ENCODE measurements around the gene SDCBP2. TPM values are rescaled to one million over a fixed set of nuclear protein-coding genes. Genes with fewer than 3 reads are reported as not detected.

Gene SDCBP2
- total RNA-seq, 1 donor from 2014 or later: 10.8 TPM

- ATAC-seq (no peak), DNase-seq (no peak)
- Histone ChIP-seq H3K9me3 (no peaks in the 10 kb centered on the region), H3K4me3 (no peak overlapping the region), H3K4me1 (peaks cover 76% of the 10 kb centered on the region), H3K27ac (peak overlapping the region; percentile 61), H3K36me3 (no peaks in the 10 kb centered on the region), H3K27me3 (ENCODE audit: low read depth) (no peaks in the 10 kb centered on the region)
- no peak for TF ChIP-seq CTCF (IDR thresholded peaks at IDR 0.05)
- intact Hi-C loops (cut with DNase I): no loop called here
These were observed 4.8 kb upstream of the SDCBP2 start for GRCh38 chr20:1333462-1334369.

- intact Hi-C loops (cut with DNase I): no loop called here
- no peak overlapping the region for H3K4me3 ChIP-seq
- peaks cover 78% of the 10 kb centered on the region for H3K4me1 ChIP-seq
- H3K9me3 ChIP-seq: no peaks in the 10 kb centered on the region
- no peaks in the 10 kb centered on the region for H3K36me3 ChIP-seq
- DNase-seq (no peak), ATAC-seq (no peak)
- peak overlapping the region; percentile 61 for H3K27ac ChIP-seq
- no peaks in the 10 kb centered on the region for H3K27me3 ChIP-seq (ENCODE audit: low read depth)
- TF ChIP-seq CTCF (IDR thresholded peaks at IDR 0.05): no peak
These were observed 3.9 kb upstream of the SDCBP2 start for GRCh38 chr20:1332749-1333300.

GRCh38 chr20:1331801-1332453, 3.0 kb upstream of the SDCBP2 start:
- Histone ChIP-seq H3K36me3 (no peaks in the 10 kb centered on the region), H3K9me3 (no peaks in the 10 kb centered on the region), H3K27ac (peak overlapping the region; percentile 98), H3K4me3 (no peak overlapping the region), H3K4me1 (peaks cover 78% of the 10 kb centered on the region), H3K27me3 (ENCODE audit: low read depth) (no peaks in the 10 kb centered on the region)
- intact Hi-C loops (cut with DNase I): no loop called here
- TF ChIP-seq CTCF (IDR thresholded peaks at IDR 0.05): no peak
- ATAC-seq: no peak
- no peak for DNase-seq

- H3K4me3 ChIP-seq: no peak overlapping the region
- TF ChIP-seq CTCF (IDR thresholded peaks at IDR 0.05): no peak
- ATAC-seq (no peak), DNase-seq (no peak)
- intact Hi-C loops (cut with DNase I): no loop called here
- no peaks in the 10 kb centered on the region for H3K27me3 ChIP-seq (ENCODE audit: low read depth)
- H3K9me3 ChIP-seq: no peaks in the 10 kb centered on the region
- H3K4me1 ChIP-seq: peaks cover 78% of the 10 kb centered on the region
- peak overlapping the region; percentile 98 for H3K27ac ChIP-seq
- no peaks in the 10 kb centered on the region for H3K36me3 ChIP-seq
These were observed 2.2 kb upstream of the SDCBP2 start for GRCh38 chr20:1331101-1331500.

- Histone ChIP-seq H3K27ac (peak overlapping the region; percentile 98), H3K4me1 (peaks cover 75% of the 10 kb centered on the region), H3K36me3 (no peaks in the 10 kb centered on the region), H3K27me3 (ENCODE audit: low read depth) (no peaks in the 10 kb centered on the region), H3K9me3 (no peaks in the 10 kb centered on the region), H3K4me3 (no peak overlapping the region)
- DNase-seq (no peak), ATAC-seq (peak in 1 of 2 donors; percentile 12)
- intact Hi-C loops (cut with DNase I): no loop called here
- no peak for TF ChIP-seq CTCF (IDR thresholded peaks at IDR 0.05)
These were observed 1.3 kb upstream of the SDCBP2 start for GRCh38 chr20:1330075-1330830.

Data from lower lobe of right lung (tissue), 2 donors.